GM12878 (cell line): ENCODE measurements around the gene CST6.

Experiments used
- E2F4 ChIP-seq: IDR thresholded peaks from 2 replicates; pipeline ENCODE4 v1.6.1; 2012; ENCODE audit warnings: low read depth, low read length, improper control_type of control experiment
- EGR1 ChIP-seq, 2 experiments: IDR thresholded peaks; 1 replicate in 1 of 2; 2 replicates in 1 of 2; pipeline ENCODE4 v1.6.1; 2011 to 2012; ENCODE audit warnings: low read depth in 2 of 2, low read length in 2 of 2, borderline replicate concordance in 1 of 2, mild to moderate bottlenecking in 1 of 2, moderate library complexity in 1 of 2
- EP300 ChIP-seq, 2 experiments: fragments of 150-350 bp in 1 of 2; IDR thresholded peaks; 2 replicates each; pipeline ENCODE4 v1.6.1; 2011 to 2012; ENCODE audit warnings: low read depth in 2 of 2, low read length in 2 of 2, borderline replicate concordance in 1 of 2, improper control_type of control experiment in 1 of 2, inconsistent platforms in 1 of 2; ENCODE audit not compliant: control insufficient read depth in 1 of 2
- KDM1A ChIP-seq: fragments of 200-600 bp; sonication (generic); IDR thresholded peaks from 2 replicates; pipeline ENCODE4 v1.6.1; 2016; ENCODE audit warnings: borderline replicate concordance
- SKIL ChIP-seq: fragments of 450-650 bp; IDR thresholded peaks from 2 replicates; pipeline ENCODE4 v1.6.1; 2017; ENCODE audit warnings: mild to moderate bottlenecking, low read depth, inconsistent platforms; ENCODE audit not compliant: poor library complexity, severe bottlenecking
- SMC3 ChIP-seq: IDR thresholded peaks from 2 replicates; pipeline ENCODE4 v1.6.1; 2011; ENCODE audit warnings: low read length, improper control_type of control experiment, borderline replicate concordance
- ZNF274 ChIP-seq: IDR thresholded peaks from one replicate; pipeline ENCODE4 v1.8.0; 2011; ENCODE audit not compliant: insufficient read length, insufficient read depth
- TF ChIP-seq, protein P1 (sequence below), 3 experiments: IDR thresholded peaks in 2 of 3; conservative IDR thresholded peaks in 1 of 3; 2 replicates each; pipeline ENCODE4 v1.5.1; 2011; ENCODE audit warnings: low read depth in 3 of 3, low read length in 3 of 3, mild to moderate bottlenecking in 3 of 3, control low read depth in 2 of 3, moderate library complexity in 2 of 3, inconsistent platforms in 1 of 3, mixed read lengths in 1 of 3; ENCODE audit not compliant: control insufficient read depth in 2 of 3, insufficient read depth in 1 of 3; ENCODE audit errors: extremely low read depth in 1 of 3

DNA sequence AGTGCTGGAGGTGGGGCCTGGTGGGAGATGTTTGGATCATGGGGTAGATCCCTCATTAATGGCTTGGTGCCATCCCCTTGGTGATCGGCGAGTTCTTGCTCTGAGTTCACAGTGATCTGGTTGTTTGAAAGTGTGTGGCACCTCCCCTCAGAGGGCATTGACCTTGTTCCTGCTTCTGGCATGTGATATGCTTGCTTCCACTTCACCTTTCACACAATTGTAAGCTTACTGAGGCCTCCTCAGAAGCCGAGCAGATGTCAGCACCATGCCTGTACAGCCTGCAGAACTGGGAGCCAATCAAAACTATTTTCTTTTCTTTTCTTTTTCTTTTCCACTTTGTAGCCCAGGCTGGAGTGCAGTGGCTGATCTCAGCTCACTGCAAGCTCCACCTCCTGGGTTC is 25.5 kb downstream of the CST6 start:
- TF ChIP-seq E2F4 (no peak), EGR1 (IDR thresholded peaks at IDR 0.05; ENCODE audit: borderline replicate concordance in 1 of 2, low read depth in 2 of 2, low read length in 2 of 2) (no peak), KDM1A (no peak), ZNF274 (no peak), EP300 (IDR thresholded peaks at IDR 0.05; ENCODE audit: borderline replicate concordance in 1 of 2, control insufficient read depth in 1 of 2, low read depth in 2 of 2, low read length in 2 of 2) (no peak), SMC3 (no peak), SKIL (no peak)
- TF ChIP-seq, protein P1, sequence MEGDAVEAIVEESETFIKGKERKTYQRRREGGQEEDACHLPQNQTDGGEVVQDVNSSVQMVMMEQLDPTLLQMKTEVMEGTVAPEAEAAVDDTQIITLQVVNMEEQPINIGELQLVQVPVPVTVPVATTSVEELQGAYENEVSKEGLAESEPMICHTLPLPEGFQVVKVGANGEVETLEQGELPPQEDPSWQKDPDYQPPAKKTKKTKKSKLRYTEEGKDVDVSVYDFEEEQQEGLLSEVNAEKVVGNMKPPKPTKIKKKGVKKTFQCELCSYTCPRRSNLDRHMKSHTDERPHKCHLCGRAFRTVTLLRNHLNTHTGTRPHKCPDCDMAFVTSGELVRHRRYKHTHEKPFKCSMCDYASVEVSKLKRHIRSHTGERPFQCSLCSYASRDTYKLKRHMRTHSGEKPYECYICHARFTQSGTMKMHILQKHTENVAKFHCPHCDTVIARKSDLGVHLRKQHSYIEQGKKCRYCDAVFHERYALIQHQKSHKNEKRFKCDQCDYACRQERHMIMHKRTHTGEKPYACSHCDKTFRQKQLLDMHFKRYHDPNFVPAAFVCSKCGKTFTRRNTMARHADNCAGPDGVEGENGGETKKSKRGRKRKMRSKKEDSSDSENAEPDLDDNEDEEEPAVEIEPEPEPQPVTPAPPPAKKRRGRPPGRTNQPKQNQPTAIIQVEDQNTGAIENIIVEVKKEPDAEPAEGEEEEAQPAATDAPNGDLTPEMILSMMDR (IDR thresholded peaks at IDR 0.05 in 2 of 3, conservative IDR thresholded peaks at IDR 0.05 in 1 of 3; ENCODE audit: control insufficient read depth in 2 of 3, extremely low read depth in 1 of 3, insufficient read depth in 1 of 3, low read depth in 3 of 3, low read length in 3 of 3): no peak
